Left forelimb (tissue), 1 donor: ENCODE results near the gene PPDPF.
"Not testable (repeated sequence)": the region's sequence is repeated elsewhere in the genome, so short reads cannot be mapped to it uniquely, and the experiment has no call there.

ENCODE experiments used
- DNase-seq: peaks from one replicate; pipeline ENCODE4 v3.0.0-alpha.2; 2018; ENCODE audit warnings: low spot score

Gene PPDPF

GRCh38 chr20:63520504-63520933 is at the start of gene PPDPF:
Gene PPDPF (plus strand): TSS chr20:63520765. CDS start chr20:63521309, 544 bp downstream.
- DNase-seq, result peak; percentile 92

- no peak for DNase-seq
Measured at GRCh38 chr20:63471002-63471716, 49.4 kb upstream of the PPDPF start.

- DNase-seq, result no peak
Measured at GRCh38 chr20:63471717-63471980, 48.9 kb upstream of the PPDPF start.

- DNase-seq, result no peak
Measured at GRCh38 chr20:63471981-63472831, 48.4 kb upstream of the PPDPF start, which contains the start of gene KCNQ2. Gene KCNQ2 (minus strand): TSS chr20:63472655. CDS start chr20:63472463, 192 bp downstream.

- no peak for DNase-seq
Measured at GRCh38 chr20:63472862-63473390, 47.6 kb upstream of the PPDPF start.

GRCh38 chr20:63473555-63474449 is 46.8 kb upstream of the PPDPF start:
- no peak for DNase-seq

GRCh38 chr20:63475209-63475608 is 45.4 kb upstream of the PPDPF start:
- no peak for DNase-seq

GRCh38 chr20:63477061-63477616 is 43.4 kb upstream of the PPDPF start:
- no peak for DNase-seq

GRCh38 chr20:63477944-63478343 is 42.6 kb upstream of the PPDPF start:
- no peak for DNase-seq

GRCh38 chr20:63478346-63479302 is 41.9 kb upstream of the PPDPF start:
- DNase-seq, result no peak

GRCh38 chr20:63479695-63480419 is 40.7 kb upstream of the PPDPF start:
- DNase-seq, result not testable (repeated sequence)

- DNase-seq, result no peak
Measured at GRCh38 chr20:63481503-63481902, 39.1 kb upstream of the PPDPF start.

- no peak for DNase-seq
Measured at GRCh38 chr20:63482021-63482587, 38.5 kb upstream of the PPDPF start.

- no peak for DNase-seq
Measured at GRCh38 chr20:63483834-63484233, 36.7 kb upstream of the PPDPF start.

- DNase-seq, result no peak
Measured at GRCh38 chr20:63484236-63484635, 36.3 kb upstream of the PPDPF start.

- DNase-seq, result no peak
Measured at GRCh38 chr20:63484651-63485403, 35.7 kb upstream of the PPDPF start.

GRCh38 chr20:63486300-63486855 is 34.2 kb upstream of the PPDPF start:
- no peak for DNase-seq

GRCh38 chr20:63487116-63487764 is 33.3 kb upstream of the PPDPF start:
- DNase-seq, result no peak
